Choroid plexus epithelial cell (primary cell): ENCODE measurements around the gene CCDC185.

Source experiments
- DNase-seq: peaks from one replicate; pipeline ENCODE4 v3.0.0-alpha.2; 2010; ENCODE audit warnings: low read depth
- H3K4me3 ChIP-seq: 2 replicates; pipeline ENCODE4 v1.5.1; 2011; ENCODE audit warnings: low read depth, mild to moderate bottlenecking, control low read depth, low read length, moderate library complexity
- CTCF ChIP-seq: conservative IDR thresholded peaks from 2 replicates; pipeline ENCODE4 v1.5.1; 2011; ENCODE audit warnings: low read depth, mild to moderate bottlenecking, control low read depth, inconsistent platforms, low read length, moderate library complexity

Gene CCDC185

GRCh38 chr1:223363856-223364684 lies 29.1 kb upstream of the CCDC185 start, which contains the start of gene SUSD4:
TSS of gene SUSD4 (minus strand) at chr1:223364176. CDS start at chr1:223363425, 751 bp downstream.
- no peak for DNase-seq
- TF ChIP-seq CTCF, result no peak
- no peak within 1 kb of the TSS for H3K4me3 ChIP-seq

- no peak for TF ChIP-seq CTCF
- H3K4me3 ChIP-seq, result no peak overlapping the region
- no peak for DNase-seq
These were observed 28.4 kb upstream of the CCDC185 start for GRCh38 chr1:223364685-223365382.

GRCh38 chr1:223374064-223374610 lies 19.1 kb upstream of the CCDC185 start:
- DNase-seq, result no peak
- TF ChIP-seq CTCF, result no peak
- H3K4me3 ChIP-seq, result no peak overlapping the region

GRCh38 chr1:223378754-223379153 lies 14.5 kb upstream of the CCDC185 start:
- no peak overlapping the region for H3K4me3 ChIP-seq
- TF ChIP-seq CTCF, result no peak
- DNase-seq, result no peak

GRCh38 chr1:223386013-223386412 lies 7.2 kb upstream of the CCDC185 start:
- no peak for TF ChIP-seq CTCF
- no peak overlapping the region for H3K4me3 ChIP-seq
- DNase-seq, result no peak

GRCh38 chr1:223390618-223391017 lies 2.6 kb upstream of the CCDC185 start:
- no peak for TF ChIP-seq CTCF
- no peak for DNase-seq

GRCh38 chr1:223394242-223394641 lies 1.0 kb downstream of the CCDC185 start:
- TF ChIP-seq CTCF, result no peak
- H3K4me3 ChIP-seq, result no peak overlapping the region
- DNase-seq, result no peak

More at GRCh38 chr1:223390618-223391017, 2.6 kb upstream of the CCDC185 start:
- H3K4me3 ChIP-seq, result no peak overlapping the region
